NCI-H128 (cell line): Measurements from ENCODE around the gene LCE6A.

Source experiments
- DNase-seq: peaks from one replicate; lab custom pipeline; 2025; ENCODE audit not compliant: unreplicated experiment; lab: John Stamatoyannopoulos, UW

LCE6A gene

DNA sequence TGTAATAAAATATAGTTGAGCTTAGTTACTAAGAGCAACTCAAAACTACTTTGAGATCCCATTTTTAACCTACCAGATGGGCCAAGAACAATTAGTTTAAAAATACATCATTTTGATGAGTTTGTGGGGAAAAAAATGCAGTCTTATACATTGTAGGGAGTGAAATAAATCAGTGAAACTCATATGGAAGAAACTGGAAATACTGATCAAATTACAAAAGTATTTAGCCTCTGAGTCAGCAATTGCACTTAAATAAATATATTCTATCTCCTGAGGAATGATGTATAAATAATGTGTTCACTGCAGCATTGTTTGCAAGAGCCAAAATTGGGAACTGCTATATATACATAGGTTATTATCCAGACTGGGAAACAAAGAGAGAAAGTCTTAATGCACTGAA, 30.8 kb downstream of the LCE6A start:
- no peak for DNase-seq

DNA sequence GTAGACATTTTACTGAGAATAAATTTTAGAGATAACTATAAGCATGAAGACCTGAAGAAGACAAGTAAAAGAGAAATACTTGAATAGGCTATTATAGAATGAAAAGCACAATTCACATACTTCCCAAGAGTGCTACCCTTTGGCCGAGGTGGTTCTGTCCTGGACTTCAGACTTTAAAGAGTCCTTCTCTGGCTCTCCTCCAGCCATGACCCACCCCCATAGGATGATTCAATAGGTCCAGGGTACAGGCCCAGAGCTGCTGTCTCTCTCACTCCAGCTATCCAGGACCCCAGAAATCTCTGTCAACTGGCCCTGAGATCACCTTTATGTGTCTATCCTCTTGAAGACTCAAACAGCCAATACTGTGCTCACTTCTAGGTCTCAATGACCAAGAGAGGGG, 34.2 kb downstream of the LCE6A start:
- DNase-seq = no peak

DNA sequence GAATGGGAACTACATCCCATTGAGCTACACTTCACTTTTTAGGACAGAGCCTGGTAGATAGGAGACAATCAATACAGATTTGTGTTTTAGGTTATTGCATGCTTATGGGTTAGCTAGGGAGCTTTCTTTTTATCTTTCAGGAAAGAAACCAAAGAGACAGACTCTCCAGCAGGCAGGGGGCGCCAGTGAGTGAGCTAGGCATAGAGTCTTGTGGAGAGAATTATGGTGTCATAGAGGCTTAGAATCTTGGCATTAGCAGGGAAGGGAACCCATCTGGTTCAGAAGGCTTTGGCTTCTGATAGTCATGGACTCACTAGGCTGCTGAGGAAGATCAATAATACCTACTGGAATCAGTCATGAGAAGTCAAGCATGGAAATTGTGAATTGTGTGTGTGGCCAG, 35.4 kb downstream of the LCE6A start, which contains the start of gene SMCP:
Gene SMCP, plus strand, starts transcription at position 281 of the 400 bp plus-strand sequence. CDS start 6,101 bp downstream, outside the sequence.
- DNase-seq = no peak

DNA sequence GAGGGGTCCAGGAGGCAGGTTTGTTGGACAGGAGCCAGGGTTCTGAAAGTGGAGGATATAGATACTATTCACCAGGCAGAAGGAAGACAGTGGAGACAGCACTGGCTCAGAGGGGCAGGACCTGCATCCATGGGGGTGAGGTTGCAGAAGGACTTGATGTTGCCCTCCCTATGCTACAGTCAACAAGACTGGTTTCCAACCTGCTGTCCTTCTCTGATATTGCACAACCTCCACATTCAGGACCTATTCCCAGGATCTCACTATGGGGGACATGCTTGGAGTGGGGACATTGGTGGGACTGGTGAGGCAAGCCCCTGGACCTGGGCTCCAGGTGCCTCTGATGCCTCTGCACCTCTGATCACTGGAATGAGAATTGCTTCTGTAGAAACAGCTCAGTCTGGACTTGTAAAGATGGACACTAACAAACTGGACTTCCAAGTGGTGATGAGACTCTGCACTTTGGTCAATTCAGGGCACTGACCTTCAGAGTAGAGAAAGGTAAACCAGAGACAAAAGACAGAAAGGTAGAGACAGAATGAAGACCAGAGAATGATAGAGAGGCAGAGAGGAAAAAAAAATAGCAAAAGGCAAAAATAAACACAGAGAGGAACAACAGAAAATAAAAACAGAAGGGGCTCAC, 37.0 kb downstream of the LCE6A start:
- DNase-seq = no peak

DNA sequence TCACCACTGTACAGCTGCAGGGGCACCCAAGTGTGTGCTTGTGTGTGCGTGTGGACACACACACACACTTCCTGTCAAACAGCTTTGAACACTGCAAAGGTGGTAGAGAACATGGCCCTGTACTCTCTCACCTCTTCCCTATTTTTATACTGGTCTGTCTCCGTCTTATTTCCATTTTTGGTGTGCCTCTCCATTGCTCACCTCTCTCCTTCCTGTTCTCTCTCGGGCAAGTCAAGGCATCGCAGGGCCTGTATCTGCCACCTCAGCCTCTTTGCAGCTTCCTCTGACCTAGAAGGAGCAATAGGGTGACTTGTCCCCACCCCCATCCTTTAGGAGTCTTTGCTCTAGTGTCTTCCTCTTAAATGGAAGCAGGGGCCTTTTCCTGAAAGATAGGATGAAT, 37.7 kb downstream of the LCE6A start:
- no peak for DNase-seq

DNA sequence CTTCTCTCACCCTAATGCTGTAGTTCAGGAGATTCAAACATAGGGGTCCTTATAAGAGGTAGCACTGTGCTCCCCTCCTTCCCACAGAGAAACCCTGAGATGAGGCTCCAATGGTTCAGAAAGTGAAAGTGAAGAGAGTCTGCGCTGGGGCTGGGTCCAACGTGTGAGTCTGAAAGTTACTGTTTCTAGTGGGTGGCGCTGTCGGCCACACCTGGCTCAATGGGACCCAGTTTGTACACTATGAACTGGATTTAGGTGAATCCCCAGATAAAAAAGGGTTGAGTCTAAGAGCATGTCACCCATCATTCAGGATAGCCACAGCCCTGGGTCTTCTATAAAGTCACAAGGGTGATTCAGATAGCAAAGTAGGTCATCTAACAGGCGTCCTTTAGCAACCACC, 38.3 kb downstream of the LCE6A start:
- no peak for DNase-seq

DNA sequence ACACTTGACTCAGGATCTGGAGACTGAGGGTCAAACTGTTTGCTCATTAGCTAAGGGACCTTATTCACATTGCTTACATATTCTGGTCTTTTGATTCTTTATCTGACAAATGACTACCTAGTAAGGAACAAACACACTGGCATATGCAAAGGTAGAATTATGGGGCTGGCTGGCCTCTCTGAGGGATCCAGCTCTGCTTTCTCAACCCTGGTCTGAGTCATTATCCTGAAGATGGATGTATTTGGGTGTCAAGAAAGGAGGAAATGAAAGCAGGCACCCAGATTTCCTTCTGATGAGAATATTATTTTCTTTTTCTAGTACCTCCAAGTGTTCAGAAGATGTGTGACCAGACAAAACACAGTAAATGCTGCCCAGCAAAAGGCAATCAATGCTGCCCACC, 41.4 kb downstream of the LCE6A start:
- no peak for DNase-seq

DNA sequence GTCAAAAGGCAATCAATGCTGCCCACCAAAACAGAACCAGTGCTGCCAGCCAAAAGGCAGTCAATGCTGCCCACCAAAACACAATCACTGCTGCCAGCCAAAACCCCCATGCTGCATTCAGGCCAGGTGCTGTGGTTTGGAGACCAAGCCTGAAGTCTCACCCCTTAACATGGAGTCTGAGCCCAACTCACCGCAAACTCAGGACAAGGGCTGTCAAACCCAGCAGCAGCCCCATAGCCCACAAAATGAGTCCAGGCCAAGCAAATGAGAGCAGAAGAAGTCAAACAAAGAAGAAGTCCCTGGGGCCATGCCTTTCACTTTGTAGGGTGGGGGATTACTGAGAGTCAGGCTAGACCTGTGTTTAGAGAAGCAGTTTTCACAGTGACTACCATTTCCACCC, 41.9 kb downstream of the LCE6A start:
- no peak for DNase-seq

DNA sequence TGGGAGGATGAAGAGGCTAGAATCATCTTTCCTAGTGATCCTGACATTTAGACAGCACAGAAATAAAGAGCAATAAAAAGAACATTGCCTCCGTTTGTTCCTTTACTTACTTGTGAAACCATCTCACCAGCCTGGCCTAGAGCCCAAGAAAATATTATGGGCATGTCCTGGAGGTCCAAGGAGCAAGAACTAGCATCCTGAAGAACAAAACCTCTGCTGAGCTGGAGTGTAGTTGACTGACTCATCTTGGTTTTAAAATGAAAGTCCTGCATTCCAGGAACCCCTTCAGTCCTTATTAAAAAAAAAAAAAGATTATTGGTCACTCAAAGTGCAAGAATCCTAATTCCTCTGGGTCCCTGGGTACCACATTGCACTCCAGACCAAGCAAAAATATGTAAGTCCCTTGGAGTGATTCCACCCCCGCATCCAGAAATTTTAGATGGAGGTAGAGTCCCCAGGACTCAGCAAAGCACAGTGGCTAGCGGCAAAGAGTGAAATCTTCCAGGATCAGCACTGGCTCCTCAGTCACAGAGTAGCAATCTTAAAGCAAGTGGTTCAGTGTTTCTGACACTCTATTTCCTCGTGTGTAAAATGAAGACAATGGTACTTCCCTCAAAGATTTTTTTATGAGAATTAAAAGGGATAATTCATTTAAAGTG, 42.4 kb downstream of the LCE6A start:
- DNase-seq = no peak

DNA sequence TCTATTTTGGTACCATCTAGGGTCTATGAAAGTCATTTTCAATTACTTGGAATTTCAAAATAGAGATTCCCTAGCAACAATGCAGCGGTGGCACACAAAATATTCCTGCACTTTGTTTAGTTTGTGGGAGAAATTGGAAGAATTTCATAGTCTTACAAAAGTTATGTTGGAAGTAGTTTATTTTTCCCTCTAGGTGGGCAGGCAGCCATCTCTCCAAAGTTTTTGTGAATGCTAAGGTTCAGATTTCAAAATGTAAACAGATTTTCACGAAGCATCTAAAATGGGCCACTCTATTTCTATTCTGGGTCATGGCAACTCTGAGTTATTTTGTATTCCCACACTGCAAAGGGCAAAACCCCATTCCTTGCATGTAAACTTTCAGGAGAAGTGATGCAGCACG, 43.4 kb downstream of the LCE6A start:
- DNase-seq = no peak

DNA sequence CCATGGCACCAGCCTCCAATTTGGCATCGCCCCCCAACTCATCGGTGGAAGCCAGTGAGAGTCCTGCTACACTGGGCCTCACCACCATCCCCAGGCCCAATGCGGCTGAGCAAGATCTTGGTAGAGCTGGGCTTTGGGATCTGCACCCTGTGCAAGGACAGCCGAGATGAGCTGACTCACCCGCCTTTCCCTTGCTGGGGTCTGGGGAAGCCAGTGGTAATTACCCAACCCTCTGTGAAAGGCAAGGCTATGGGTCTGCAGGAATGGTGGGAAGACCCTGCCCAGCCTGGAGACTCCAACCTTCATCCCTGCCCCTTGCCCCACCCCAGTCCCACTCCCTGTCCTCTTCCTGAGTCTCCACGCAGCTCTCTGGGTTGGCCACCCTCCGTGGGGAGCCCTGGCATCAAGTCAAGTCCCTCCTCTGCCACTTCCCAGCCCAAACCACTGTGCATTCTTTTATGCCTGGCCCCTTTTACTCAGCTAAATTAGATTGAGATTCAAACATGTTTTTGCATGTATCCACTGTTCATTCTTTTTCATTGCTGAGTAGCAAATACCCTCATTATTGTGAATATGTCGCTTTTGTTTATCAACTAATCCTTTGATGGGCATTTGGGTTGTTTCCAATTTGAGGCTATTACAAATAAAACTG, 44.2 kb downstream of the LCE6A start:
- DNase-seq = no peak

DNA sequence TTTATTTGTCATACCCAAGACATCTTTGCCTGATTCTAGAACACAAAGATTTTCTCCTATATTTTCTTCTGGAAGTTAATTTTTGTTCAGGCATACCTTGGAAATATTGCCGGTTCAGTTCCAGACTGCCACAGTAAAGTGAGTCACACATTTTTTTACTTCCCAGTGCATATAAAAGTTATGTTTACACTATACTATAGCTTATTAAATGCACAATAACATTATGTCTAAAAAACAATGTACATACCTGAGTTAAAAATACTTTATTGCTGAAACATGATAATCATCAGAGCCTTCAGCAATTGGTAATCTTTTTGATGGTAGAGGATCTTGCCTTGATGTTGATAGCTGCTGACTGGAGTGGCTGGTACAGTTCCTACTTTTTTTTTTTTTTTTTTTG, 45.5 kb downstream of the LCE6A start:
- DNase-seq = no peak
